ENCODE data around the gene CSNK1G3.
"Not testable (repeated sequence)": the region's sequence is repeated elsewhere in the genome, so short reads cannot be mapped to it uniquely, and the experiment has no call there.

- TF ChIP-seq, protein P1, sequence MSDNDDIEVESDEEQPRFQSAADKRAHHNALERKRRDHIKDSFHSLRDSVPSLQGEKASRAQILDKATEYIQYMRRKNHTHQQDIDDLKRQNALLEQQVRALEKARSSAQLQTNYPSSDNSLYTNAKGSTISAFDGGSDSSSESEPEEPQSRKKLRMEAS (IDR thresholded peaks at IDR 0.05; ENCODE audit: low read depth, low read length) = not testable (repeated sequence)
- TF ChIP-seq, protein P2, sequence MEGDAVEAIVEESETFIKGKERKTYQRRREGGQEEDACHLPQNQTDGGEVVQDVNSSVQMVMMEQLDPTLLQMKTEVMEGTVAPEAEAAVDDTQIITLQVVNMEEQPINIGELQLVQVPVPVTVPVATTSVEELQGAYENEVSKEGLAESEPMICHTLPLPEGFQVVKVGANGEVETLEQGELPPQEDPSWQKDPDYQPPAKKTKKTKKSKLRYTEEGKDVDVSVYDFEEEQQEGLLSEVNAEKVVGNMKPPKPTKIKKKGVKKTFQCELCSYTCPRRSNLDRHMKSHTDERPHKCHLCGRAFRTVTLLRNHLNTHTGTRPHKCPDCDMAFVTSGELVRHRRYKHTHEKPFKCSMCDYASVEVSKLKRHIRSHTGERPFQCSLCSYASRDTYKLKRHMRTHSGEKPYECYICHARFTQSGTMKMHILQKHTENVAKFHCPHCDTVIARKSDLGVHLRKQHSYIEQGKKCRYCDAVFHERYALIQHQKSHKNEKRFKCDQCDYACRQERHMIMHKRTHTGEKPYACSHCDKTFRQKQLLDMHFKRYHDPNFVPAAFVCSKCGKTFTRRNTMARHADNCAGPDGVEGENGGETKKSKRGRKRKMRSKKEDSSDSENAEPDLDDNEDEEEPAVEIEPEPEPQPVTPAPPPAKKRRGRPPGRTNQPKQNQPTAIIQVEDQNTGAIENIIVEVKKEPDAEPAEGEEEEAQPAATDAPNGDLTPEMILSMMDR (IDR thresholded peaks at IDR 0.05; ENCODE audit: low read depth, low read length) = not testable (repeated sequence)
Measured at GRCh38 chr5:123495211-123495610, 16.8 kb upstream of the CSNK1G3 start.

All from NB4 (cell line).